Suprapubic skin (tissue), 4 donors: ENCODE data around the gene GINM1. TPM values are rescaled to one million over a fixed set of nuclear protein-coding genes. Genes with fewer than 3 reads are reported as not detected.

Experiments
- DNase-seq, 2 donors: peaks; one replicate each; pipeline ENCODE4 v3.0.0-alpha.2; 2019; ENCODE audit warnings: low spot score in 2 of 2
- H3K27ac ChIP-seq: fragments of 200-600 bp; sonication (generic); one replicate; pipeline ENCODE4 v1.5.1; 2019
- H3K27me3 ChIP-seq: fragments of 200-600 bp; sonication (generic); one replicate; pipeline ENCODE4 v1.5.1; 2019
- H3K36me3 ChIP-seq: fragments of 200-600 bp; sonication (generic); one replicate; pipeline ENCODE4 v1.5.1; 2019
- H3K4me1 ChIP-seq: fragments of 200-600 bp; sonication (generic); one replicate; pipeline ENCODE4 v1.5.1; 2019
- H3K4me3 ChIP-seq: fragments of 200-600 bp; sonication (generic); one replicate; pipeline ENCODE4 v1.5.1; 2019; ENCODE audit warnings: mild to moderate bottlenecking
- H3K9me3 ChIP-seq: fragments of 200-600 bp; sonication (generic); one replicate; pipeline ENCODE4 v1.5.1; 2019
- EP300 ChIP-seq: sonication (generic); formaldehyde crosslinking; IDR thresholded peaks from one replicate; pipeline ENCODE4 v1.6.1; 2017; ENCODE audit warnings: antibody characterized with exemption
- POLR2A ChIP-seq, 2 donors: fragments of 450-650 bp; IDR thresholded peaks; one replicate each; pipeline ENCODE4 v1.6.1; 2017; ENCODE audit warnings: antibody characterized with exemption in 2 of 2, mild to moderate bottlenecking in 2 of 2, moderate library complexity in 2 of 2
- POLR2AphosphoS5 ChIP-seq, 3 donors: sonication (generic); formaldehyde crosslinking; IDR thresholded peaks; one replicate each; pipeline ENCODE4 v1.6.1; 2017; ENCODE audit warnings: antibody characterized with exemption in 3 of 3
- WGBS: methylation state at CpG from one replicate; pipeline ENCODE4 v1.1.5; 2018; 5-methylcytosine and 5-hydroxymethylcytosine counted together
- total RNA-seq, 4 donors: library from RNA; depleted of rRNA; stranded (reverse); fragments of >200 nt; gene quantifications; one replicate each; pipeline ENCODE4 v1.1.0, GENCODE V29; 2016
- TF ChIP-seq, protein P1 (sequence below), 2 donors: fragments of 200-600 bp in 1 of 2; fragments of 450-650 bp in 1 of 2; sonication (generic) in 1 of 2; IDR thresholded peaks; one replicate each; pipeline ENCODE4 v1.5.1; 2016 to 2019; ENCODE audit warnings: antibody characterized with exemption in 2 of 2, mild to moderate bottlenecking in 1 of 2, moderate library complexity in 1 of 2

GINM1 gene, protein sequence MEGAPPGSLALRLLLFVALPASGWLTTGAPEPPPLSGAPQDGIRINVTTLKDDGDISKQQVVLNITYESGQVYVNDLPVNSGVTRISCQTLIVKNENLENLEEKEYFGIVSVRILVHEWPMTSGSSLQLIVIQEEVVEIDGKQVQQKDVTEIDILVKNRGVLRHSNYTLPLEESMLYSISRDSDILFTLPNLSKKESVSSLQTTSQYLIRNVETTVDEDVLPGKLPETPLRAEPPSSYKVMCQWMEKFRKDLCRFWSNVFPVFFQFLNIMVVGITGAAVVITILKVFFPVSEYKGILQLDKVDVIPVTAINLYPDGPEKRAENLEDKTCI
- total RNA-seq = 10 to 100 TPM; 24.9 to 43.8 (median 34.4) TPM

DNA sequence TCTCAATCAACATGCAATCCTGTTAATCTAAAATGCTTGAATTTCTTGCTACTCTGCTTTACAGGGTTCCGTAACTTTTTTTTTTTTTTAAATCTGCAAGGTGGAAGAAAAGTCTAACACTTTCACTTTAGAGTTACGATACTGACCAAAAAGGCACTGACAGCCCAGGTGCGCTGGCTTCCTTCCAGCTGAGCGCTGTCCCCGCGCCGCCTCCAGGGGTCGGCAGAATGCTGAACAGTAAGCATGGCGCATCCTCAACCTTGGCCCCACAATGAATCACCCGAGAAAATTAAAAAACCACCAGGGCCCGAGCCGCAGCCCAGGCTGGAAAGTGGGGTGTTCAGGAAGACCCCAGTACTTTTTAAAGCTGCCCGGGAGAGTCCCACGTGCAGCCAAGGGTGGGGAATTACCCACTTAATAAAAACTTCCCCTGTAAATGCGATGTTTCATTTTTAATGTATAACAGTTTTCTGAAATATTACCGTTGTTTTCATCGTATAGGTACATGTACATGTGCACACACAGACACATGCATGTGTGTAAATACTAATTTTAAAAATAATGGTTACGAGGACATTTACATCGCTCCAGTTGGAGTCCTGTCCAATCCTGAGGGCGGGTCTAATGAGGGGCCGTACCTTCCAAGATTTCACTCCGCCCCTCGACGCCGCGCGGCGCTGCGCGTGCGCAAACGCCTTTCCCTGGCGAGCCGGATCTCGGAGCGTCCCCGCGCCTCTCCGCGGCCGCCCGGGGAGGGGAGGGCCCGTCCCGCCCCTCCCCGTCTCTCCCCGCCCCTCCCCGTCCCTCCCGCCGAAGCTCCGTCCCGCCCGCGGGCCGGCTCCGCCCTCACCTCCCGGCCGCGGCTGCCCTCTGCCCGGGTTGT, at the start of gene GINM1:
Gene GINM1 (plus strand): TSS at position 849 of the 883 bp plus-strand sequence. CDS start 40 bp downstream, outside the sequence.
- H3K27me3 ChIP-seq = no peaks in the 10 kb centered on the region
- H3K36me3 ChIP-seq = no peaks in the 10 kb centered on the region
- peak; percentile 94 to 96 for DNase-seq
- H3K9me3 ChIP-seq = no peaks in the 10 kb centered on the region
- WGBS = under 1% methylated on average over 38 of the region's 59 CpGs
- TF ChIP-seq POLR2AphosphoS5 (IDR thresholded peaks at IDR 0.05) (no peak), EP300 (no peak), POLR2A (IDR thresholded peaks at IDR 0.05) (no peak)
- TF ChIP-seq, protein P1, sequence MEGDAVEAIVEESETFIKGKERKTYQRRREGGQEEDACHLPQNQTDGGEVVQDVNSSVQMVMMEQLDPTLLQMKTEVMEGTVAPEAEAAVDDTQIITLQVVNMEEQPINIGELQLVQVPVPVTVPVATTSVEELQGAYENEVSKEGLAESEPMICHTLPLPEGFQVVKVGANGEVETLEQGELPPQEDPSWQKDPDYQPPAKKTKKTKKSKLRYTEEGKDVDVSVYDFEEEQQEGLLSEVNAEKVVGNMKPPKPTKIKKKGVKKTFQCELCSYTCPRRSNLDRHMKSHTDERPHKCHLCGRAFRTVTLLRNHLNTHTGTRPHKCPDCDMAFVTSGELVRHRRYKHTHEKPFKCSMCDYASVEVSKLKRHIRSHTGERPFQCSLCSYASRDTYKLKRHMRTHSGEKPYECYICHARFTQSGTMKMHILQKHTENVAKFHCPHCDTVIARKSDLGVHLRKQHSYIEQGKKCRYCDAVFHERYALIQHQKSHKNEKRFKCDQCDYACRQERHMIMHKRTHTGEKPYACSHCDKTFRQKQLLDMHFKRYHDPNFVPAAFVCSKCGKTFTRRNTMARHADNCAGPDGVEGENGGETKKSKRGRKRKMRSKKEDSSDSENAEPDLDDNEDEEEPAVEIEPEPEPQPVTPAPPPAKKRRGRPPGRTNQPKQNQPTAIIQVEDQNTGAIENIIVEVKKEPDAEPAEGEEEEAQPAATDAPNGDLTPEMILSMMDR (IDR thresholded peaks at IDR 0.05) = peak; percentile 28 to 51
- peak within 1 kb of the TSS; percentile 86 for H3K4me3 ChIP-seq
- H3K27ac ChIP-seq = peak within 1 kb of the TSS; percentile 93
- peaks cover 20% of the 10 kb centered on the region for H3K4me1 ChIP-seq

DNA sequence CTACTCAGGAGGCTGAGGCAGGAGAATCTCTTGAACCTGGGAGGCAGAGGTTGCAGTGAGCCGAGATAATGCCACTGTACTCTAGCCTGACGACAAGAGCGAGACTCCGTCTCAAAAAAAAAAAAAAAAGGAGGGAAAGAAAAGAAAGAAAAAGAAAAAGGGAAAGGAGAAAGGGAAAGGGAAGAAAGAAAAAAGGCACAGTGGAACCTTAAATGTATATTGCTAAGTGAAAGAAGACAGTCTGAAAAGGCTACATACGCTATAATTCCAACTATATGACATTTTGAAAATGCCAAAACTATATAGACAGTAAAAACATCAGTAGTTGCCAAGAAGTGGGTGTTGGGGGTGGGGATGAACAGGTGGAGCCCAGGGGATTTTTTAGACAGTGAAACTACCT, 36.5 kb upstream of the GINM1 start:
- WGBS = 97% methylated on average over 5 of the region's 5 CpGs

DNA sequence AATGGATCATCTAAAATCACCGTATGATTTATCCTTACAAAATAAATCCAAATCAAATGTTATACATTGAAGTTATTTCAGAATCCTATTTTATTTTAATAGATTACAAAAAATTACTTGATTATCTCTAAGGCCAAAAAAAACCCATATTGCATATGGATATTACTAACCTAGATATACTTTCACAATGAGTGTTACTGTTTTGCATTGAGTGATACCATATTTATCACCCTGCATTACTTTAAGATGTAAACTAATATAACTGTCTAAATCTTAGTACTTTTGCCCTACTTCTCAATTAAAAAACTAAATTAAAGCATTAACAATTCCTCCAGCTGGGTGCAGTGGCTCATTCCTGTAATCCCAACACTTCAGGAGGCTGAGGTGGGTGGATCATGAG, 31.4 kb upstream of the GINM1 start:
- Histone ChIP-seq H3K4me1 (no peaks in the 10 kb centered on the region), H3K27me3 (no peaks in the 10 kb centered on the region), H3K27ac (no peak overlapping the region), H3K36me3 (peaks cover 97% of the 10 kb centered on the region), H3K9me3 (no peaks in the 10 kb centered on the region), H3K4me3 (no peak overlapping the region)
- TF ChIP-seq POLR2AphosphoS5 (IDR thresholded peaks at IDR 0.05) (no peak), EP300 (no peak), POLR2A (IDR thresholded peaks at IDR 0.05) (no peak)
- TF ChIP-seq, protein P1 (IDR thresholded peaks at IDR 0.05) = no peak
- 86% methylated on average over 1 of the region's 1 CpG for WGBS
- no peak for DNase-seq

More for the DNA sequence above, 36.5 kb upstream of the GINM1 start:
- Histone ChIP-seq H3K36me3 (peaks cover 99% of the 10 kb centered on the region), H3K27me3 (no peaks in the 10 kb centered on the region), H3K9me3 (no peaks in the 10 kb centered on the region), H3K4me1 (no peaks in the 10 kb centered on the region), H3K4me3 (no peak overlapping the region), H3K27ac (no peak overlapping the region)
- TF ChIP-seq POLR2AphosphoS5 (IDR thresholded peaks at IDR 0.05) = no peak
- TF ChIP-seq POLR2A (IDR thresholded peaks at IDR 0.05) = no peak
- no peak for TF ChIP-seq EP300
- TF ChIP-seq, protein P1 (IDR thresholded peaks at IDR 0.05) = no peak
- no peak for DNase-seq

DNA sequence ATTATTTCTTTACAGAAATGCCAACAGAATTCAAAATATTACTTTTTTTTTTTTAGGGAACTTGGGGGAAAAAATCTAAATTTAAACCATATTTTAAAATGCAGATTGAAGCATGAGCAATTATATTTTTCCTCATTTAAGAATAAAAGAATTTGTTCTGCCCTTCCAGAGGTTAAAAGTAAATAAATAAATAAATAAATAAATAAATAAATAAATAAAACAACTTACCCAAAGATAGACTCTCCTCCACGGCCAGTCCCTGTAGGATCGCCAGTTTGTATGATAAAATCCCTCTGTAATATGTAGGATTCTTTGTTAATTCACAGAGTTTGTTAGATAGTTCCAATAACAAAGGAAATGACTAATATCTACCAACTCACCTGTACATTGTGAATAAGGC, 25.0 kb upstream of the GINM1 start:
- H3K36me3 ChIP-seq = peaks cover 48% of the 10 kb centered on the region

More for the DNA sequence above, 25.0 kb upstream of the GINM1 start:
- TF ChIP-seq POLR2AphosphoS5 (IDR thresholded peaks at IDR 0.05) = no peak
- TF ChIP-seq EP300 = no peak
- TF ChIP-seq POLR2A (IDR thresholded peaks at IDR 0.05) = no peak
- TF ChIP-seq, protein P1 (IDR thresholded peaks at IDR 0.05) = no peak
- DNase-seq = no peak
- no peak overlapping the region for H3K4me3 ChIP-seq
- no peaks in the 10 kb centered on the region for H3K27me3 ChIP-seq
- 87% methylated on average over 2 of the region's 2 CpGs for WGBS
- no peaks in the 10 kb centered on the region for H3K9me3 ChIP-seq
- H3K4me1 ChIP-seq = peaks cover 21% of the 10 kb centered on the region
- no peak overlapping the region for H3K27ac ChIP-seq
